SK-N-SH (cell line): ENCODE data around the gene HIPK2. TPM values are rescaled to one million over a fixed set of nuclear protein-coding genes. Genes with fewer than 3 reads are reported as not detected.

Source experiments
- CTCF ChIA-PET: fragments of 300-600, 350-600 bp; formaldehyde crosslinking; extraction: SDS; loops from one replicate; lab custom pipeline; 2021; lab: Yijun Ruan, JAX
- POLR2A ChIA-PET: fragments of 350-600 bp; sonication (Branson Sonifier 250); formaldehyde crosslinking; extraction: SDS; loops from one replicate; lab custom pipeline; 2020; ENCODE audit warnings: antibody characterized with exemption, inconsistent platforms; lab: Yijun Ruan, JAX
- DNase-seq: peaks from one replicate; pipeline ENCODE4 v3.0.0; 2012
- H2AFZ ChIP-seq: fragments of 200-600 bp; sonication (generic); 2 replicates; pipeline ENCODE4 v1.8.1; 2016; ENCODE audit warnings: antibody characterized with exemption, mild to moderate bottlenecking, low read depth
- H3F3A ChIP-seq: fragments of 200-600 bp; sonication (generic); replicated peaks from 2 replicates; pipeline ENCODE3; 2016; ENCODE audit warnings: antibody characterized with exemption, mild to moderate bottlenecking; ENCODE audit not compliant: insufficient read depth
- H3K27ac ChIP-seq, 2 experiments: fragments of 200-500 bp in 1 of 2; fragments of 200-600 bp in 1 of 2; sonication (Bioruptor generic) in 1 of 2; sonication (generic), shearing (Covaris generic) in 1 of 2; 2 replicates each; pipeline versions ENCODE4 v1.5.1 to v1.6.1; 2014 to 2016; ENCODE audit warnings: low read depth in 2 of 2, inconsistent platforms in 1 of 2, low read length in 1 of 2, mild to moderate bottlenecking in 1 of 2, mixed read lengths in 1 of 2
- H3K27me3 ChIP-seq: fragments of 200-600 bp; sonication (generic), shearing (Covaris generic); 2 replicates; pipeline ENCODE4 v1.6.1; 2016; ENCODE audit warnings: mixed run types; ENCODE audit not compliant: insufficient read depth
- H3K36me3 ChIP-seq, 2 experiments: fragments of 200-500 bp in 1 of 2; fragments of 200-600 bp in 1 of 2; sonication (Bioruptor generic) in 1 of 2; sonication (generic) in 1 of 2; replicated peaks in 1 of 2; 2 replicates each; pipeline versions ENCODE3 to v1.5.1; 2014 to 2016; ENCODE audit warnings: low read length in 1 of 2, mild to moderate bottlenecking in 1 of 2; ENCODE audit not compliant: insufficient read depth in 2 of 2, control insufficient read depth in 1 of 2
- H3K4me1 ChIP-seq, 2 experiments: fragments of 200-500 bp in 1 of 2; fragments of 200-600 bp in 1 of 2; sonication (Bioruptor generic) in 1 of 2; sonication (generic), shearing (Covaris generic) in 1 of 2; 2 replicates each; pipeline versions ENCODE4 v1.5.1 to v1.6.1; 2014 to 2016; ENCODE audit warnings: low read depth in 1 of 2, low read length in 1 of 2, mixed run types in 1 of 2; ENCODE audit not compliant: insufficient read depth in 2 of 2, control insufficient read depth in 1 of 2
- H3K4me2 ChIP-seq: fragments of 200-600 bp; sonication (generic), shearing (Covaris generic); 2 replicates; pipeline ENCODE4 v1.6.1; 2017; ENCODE audit warnings: mixed run types
- H3K4me3 ChIP-seq, 2 experiments: fragments of 200-500 bp in 1 of 2; fragments of 200-600 bp in 1 of 2; sonication (Bioruptor generic) in 1 of 2; sonication (generic), shearing (Covaris generic) in 1 of 2; 2 replicates each; pipeline versions ENCODE4 v1.5.1 to v1.8.1; 2014 to 2016; ENCODE audit warnings: low read depth in 2 of 2, inconsistent platforms in 1 of 2, low read length in 1 of 2, mild to moderate bottlenecking in 1 of 2, mixed read lengths in 1 of 2, moderate library complexity in 1 of 2
- H3K79me2 ChIP-seq: fragments of 200-600 bp; sonication (generic); 2 replicates; pipeline ENCODE4 v1.8.1; 2017; ENCODE audit warnings: mild to moderate bottlenecking; ENCODE audit not compliant: insufficient read depth
- H3K9ac ChIP-seq: fragments of 200-600 bp; sonication (generic); 2 replicates; pipeline ENCODE4 v1.6.1; 2017; ENCODE audit warnings: mixed run types
- H3K9me2 ChIP-seq: fragments of 200-600 bp; sonication (generic); 2 replicates; pipeline ENCODE4 v1.6.1; 2017; ENCODE audit warnings: mixed run types
- H3K9me3 ChIP-seq: fragments of 200-600 bp; sonication (generic); 2 replicates; pipeline ENCODE4 v1.6.1; 2017; ENCODE audit warnings: mixed run types, mild to moderate bottlenecking, moderate library complexity
- H4K20me1 ChIP-seq: fragments of 200-600 bp; sonication (generic); 2 replicates; pipeline ENCODE4 v1.6.1; 2017; ENCODE audit warnings: mild to moderate bottlenecking, mixed run types; ENCODE audit not compliant: insufficient read depth
- EP300 ChIP-seq, 2 experiments: IDR thresholded peaks; 2 replicates each; pipeline versions ENCODE4 v1.4.0 to v1.6.1; 2012; ENCODE audit warnings: borderline replicate concordance in 1 of 2, low read depth in 1 of 2, low read length in 1 of 2
- FOSL2 ChIP-seq: IDR thresholded peaks from 2 replicates; pipeline ENCODE4 v1.4.0; 2012; ENCODE audit warnings: low read depth, mild to moderate bottlenecking, moderate library complexity, borderline replicate concordance
- FOXJ3 ChIP-seq: sonication (generic); formaldehyde crosslinking; IDR thresholded peaks from 2 replicates; pipeline ENCODE4 v1.5.1; 2020; ENCODE audit warnings: mild to moderate bottlenecking, missing genetic modification reagents
- FOXM1 ChIP-seq: IDR thresholded peaks from 2 replicates; pipeline ENCODE4 v1.4.0; 2012; ENCODE audit warnings: low read depth, mild to moderate bottlenecking
- GATA2 ChIP-seq: sonication (generic); formaldehyde crosslinking; IDR thresholded peaks from 2 replicates; pipeline ENCODE4 v1.5.0; 2020; ENCODE audit warnings: mild to moderate bottlenecking, missing genetic modification reagents
- JUND ChIP-seq: IDR thresholded peaks from 2 replicates; pipeline ENCODE4 v1.4.0; 2012
- MXI1 ChIP-seq: IDR thresholded peaks from 2 replicates; pipeline ENCODE4 v1.6.1; 2012; ENCODE audit warnings: mild to moderate bottlenecking, low read depth, low read length, improper control_type of control experiment
- NFIC ChIP-seq: IDR thresholded peaks from 2 replicates; pipeline ENCODE4 v1.4.0; 2012; ENCODE audit warnings: borderline replicate concordance
- NRF1 ChIP-seq: IDR thresholded peaks from 2 replicates; pipeline ENCODE4 v1.6.1; 2012; ENCODE audit warnings: low read depth, mild to moderate bottlenecking, low read length
- POLR2AphosphoS5 ChIP-seq: IDR thresholded peaks from 2 replicates; pipeline ENCODE4 v1.6.1; 2012; ENCODE audit warnings: low read depth, low read length
- RCOR1 ChIP-seq: fragments of 150-350 bp; IDR thresholded peaks from 2 replicates; pipeline ENCODE4 v1.6.1; 2017; ENCODE audit warnings: antibody characterized with exemption, low read length
- RXRA ChIP-seq: IDR thresholded peaks from 2 replicates; pipeline ENCODE4 v1.4.0; 2012; ENCODE audit warnings: low read depth, mild to moderate bottlenecking, borderline replicate concordance
- SIN3A ChIP-seq: IDR thresholded peaks from 2 replicates; pipeline ENCODE4 v1.6.1; 2012; ENCODE audit warnings: low read depth, mild to moderate bottlenecking, low read length, moderate library complexity, borderline replicate concordance
- TAF1 ChIP-seq: IDR thresholded peaks from 2 replicates; pipeline ENCODE4 v1.6.1; 2012; ENCODE audit warnings: low read depth, mild to moderate bottlenecking, low read length, moderate library complexity, borderline replicate concordance
- TCF12 ChIP-seq: IDR thresholded peaks from 2 replicates; pipeline ENCODE4 v1.4.0; 2012
- TEAD4 ChIP-seq: IDR thresholded peaks from 2 replicates; pipeline ENCODE4 v1.4.0; 2012; ENCODE audit warnings: mild to moderate bottlenecking, borderline replicate concordance; ENCODE audit not compliant: insufficient read depth
- YY1 ChIP-seq: IDR thresholded peaks from 2 replicates; pipeline ENCODE4 v1.4.0; 2012; ENCODE audit warnings: low read depth, mild to moderate bottlenecking
- WGBS: methylation state at CpG from one replicate; pipeline ENCODE4 v1.1.6; 2017; ENCODE audit warnings: low lambda C conversion rate; 5-methylcytosine and 5-hydroxymethylcytosine counted together
- polyA plus RNA-seq, 3 experiments: library from polyadenylated mRNA; depleted of rRNA; stranded (reverse); fragments of >200 nt; gene quantifications; 2 replicates each; pipeline ENCODE4 v1.2.3, GENCODE V29; 2012
- TF ChIP-seq, protein P1 (sequence below): fragments of 200-600 bp; sonication (generic); IDR thresholded peaks from 2 replicates; pipeline ENCODE4 v1.6.1; 2017; ENCODE audit warnings: antibody characterized with exemption, mild to moderate bottlenecking, moderate library complexity
- TF ChIP-seq, protein P2 (sequence below): IDR thresholded peaks from 2 replicates; pipeline ENCODE4; 2012
- TF ChIP-seq, protein P3 (sequence below): IDR thresholded peaks from 2 replicates; pipeline ENCODE4 v1.4.0; 2012; ENCODE audit warnings: low read depth, borderline replicate concordance

The HIPK2 gene
- polyA plus RNA-seq, 1 of the 3 experiments (the other 2 are of a cell fraction) = 14.2 TPM

DNA sequence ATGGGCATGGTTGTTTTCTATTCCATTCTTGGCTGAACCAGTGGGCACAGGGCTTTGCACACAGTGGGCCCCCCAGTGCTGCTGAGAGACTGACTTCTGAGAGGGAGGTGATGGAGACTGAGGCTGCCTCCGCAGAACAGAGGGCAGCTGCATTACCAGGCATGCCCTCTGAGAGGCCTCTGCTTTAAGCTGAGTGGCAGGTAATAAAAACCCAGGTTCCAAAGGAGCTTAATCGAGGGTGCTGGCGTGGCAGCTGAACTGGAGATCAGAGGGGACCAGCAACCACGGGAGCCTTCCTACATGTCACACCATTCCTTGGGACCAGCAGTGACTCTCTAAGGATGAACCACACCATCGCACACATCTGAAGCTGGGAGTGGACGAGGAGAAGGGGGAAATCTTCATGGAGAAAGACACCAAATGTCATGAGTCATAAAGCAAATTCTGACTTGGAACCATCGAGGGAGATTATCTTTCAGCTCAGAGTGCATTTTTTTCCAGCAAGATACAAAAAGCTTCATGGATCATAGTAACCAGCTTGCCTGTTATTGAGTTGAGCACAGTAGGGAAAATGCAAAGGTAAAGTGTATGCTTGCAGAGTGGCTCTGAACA, 24.6 kb downstream of the HIPK2 start:
- Histone ChIP-seq H3K4me2 (peak overlapping the region; percentile 50; the same call in 1 of the 2 replicates), H3F3A (no peaks in the 10 kb centered on the region), H3K9me3 (no peaks in the 10 kb centered on the region), H3K4me1 (peaks cover 17 to 24% of the 10 kb centered on the region in 2 experiments; a peak in 2 of 4 replicates), H3K4me3 (no peak overlapping the region), H3K79me2 (peaks cover 98% of the 10 kb centered on the region), H2AFZ (no peak overlapping the region), H3K9me2 (no peaks in the 10 kb centered on the region), H3K36me3 (peaks cover 0 to 4% of the 10 kb centered on the region in 2 experiments), H3K9ac (no peak overlapping the region), H4K20me1 (peaks cover 99% of the 10 kb centered on the region), H3K27ac (peak overlapping the region in 1 of 2 experiments; percentile 17; a peak in 1 of 4 replicates), H3K27me3 (no peaks in the 10 kb centered on the region)
- no peak for DNase-seq
- TF ChIP-seq FOXM1 (no peak), FOSL2 (peak; percentile 53; the same call in 1 of the 2 replicates), JUND (peak; percentile 16; the same call in 1 of the 2 replicates), POLR2AphosphoS5 (no peak), TCF12 (peak; percentile 34; the same call in 1 of the 2 replicates), MXI1 (no peak)
- TF ChIP-seq, protein P1, sequence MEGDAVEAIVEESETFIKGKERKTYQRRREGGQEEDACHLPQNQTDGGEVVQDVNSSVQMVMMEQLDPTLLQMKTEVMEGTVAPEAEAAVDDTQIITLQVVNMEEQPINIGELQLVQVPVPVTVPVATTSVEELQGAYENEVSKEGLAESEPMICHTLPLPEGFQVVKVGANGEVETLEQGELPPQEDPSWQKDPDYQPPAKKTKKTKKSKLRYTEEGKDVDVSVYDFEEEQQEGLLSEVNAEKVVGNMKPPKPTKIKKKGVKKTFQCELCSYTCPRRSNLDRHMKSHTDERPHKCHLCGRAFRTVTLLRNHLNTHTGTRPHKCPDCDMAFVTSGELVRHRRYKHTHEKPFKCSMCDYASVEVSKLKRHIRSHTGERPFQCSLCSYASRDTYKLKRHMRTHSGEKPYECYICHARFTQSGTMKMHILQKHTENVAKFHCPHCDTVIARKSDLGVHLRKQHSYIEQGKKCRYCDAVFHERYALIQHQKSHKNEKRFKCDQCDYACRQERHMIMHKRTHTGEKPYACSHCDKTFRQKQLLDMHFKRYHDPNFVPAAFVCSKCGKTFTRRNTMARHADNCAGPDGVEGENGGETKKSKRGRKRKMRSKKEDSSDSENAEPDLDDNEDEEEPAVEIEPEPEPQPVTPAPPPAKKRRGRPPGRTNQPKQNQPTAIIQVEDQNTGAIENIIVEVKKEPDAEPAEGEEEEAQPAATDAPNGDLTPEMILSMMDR = peak; percentile 45
- TF ChIP-seq, protein P2, sequence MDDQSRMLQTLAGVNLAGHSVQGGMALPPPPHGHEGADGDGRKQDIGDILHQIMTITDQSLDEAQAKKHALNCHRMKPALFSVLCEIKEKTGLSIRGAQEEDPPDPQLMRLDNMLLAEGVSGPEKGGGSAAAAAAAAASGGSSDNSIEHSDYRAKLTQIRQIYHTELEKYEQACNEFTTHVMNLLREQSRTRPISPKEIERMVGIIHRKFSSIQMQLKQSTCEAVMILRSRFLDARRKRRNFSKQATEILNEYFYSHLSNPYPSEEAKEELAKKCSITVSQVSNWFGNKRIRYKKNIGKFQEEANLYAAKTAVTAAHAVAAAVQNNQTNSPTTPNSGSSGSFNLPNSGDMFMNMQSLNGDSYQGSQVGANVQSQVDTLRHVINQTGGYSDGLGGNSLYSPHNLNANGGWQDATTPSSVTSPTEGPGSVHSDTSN = peak; percentile 44; the same call in 1 of the 2 replicates
- CTCF ChIA-PET = interaction anchor here (1.2 to 2.0 kb wide), 2 partner anchors 11 to 114 kb away, joined by 3 to 7 read pairs; no protein-coding TSS in a partner anchor
- 59% methylated on average over 7 of the region's 7 CpGs for WGBS
- POLR2A ChIA-PET = interaction anchor here (0.6 kb wide), 1 partner anchor 91 kb away, joined by 4 read pairs; no protein-coding TSS in a partner anchor

DNA sequence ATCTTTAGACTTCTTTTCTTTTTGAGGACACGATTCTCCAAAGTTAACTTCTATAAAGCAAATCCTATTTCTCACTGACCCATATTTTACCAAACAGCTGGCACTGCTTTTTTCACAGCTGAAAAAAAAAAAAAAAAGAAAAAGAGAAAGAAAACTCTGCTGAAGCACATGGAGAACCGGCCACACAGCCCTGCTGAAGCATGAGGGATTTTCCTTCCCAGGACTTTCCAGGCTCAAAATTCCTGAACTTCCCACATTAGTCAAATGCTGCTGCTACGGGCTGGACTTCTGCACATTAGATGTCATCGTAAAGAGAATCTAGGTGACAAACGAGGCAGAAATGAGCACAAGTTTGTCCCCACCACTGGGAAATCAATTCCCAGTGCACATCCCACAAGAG, 25.2 kb downstream of the HIPK2 start:
- CTCF ChIA-PET = interaction anchor here (1.2 to 2.3 kb wide), 3 partner anchors 12 to 113 kb away, joined by 3 to 15 read pairs (median 7); no protein-coding TSS in a partner anchor
- Histone ChIP-seq H4K20me1 (peaks cover 99% of the 10 kb centered on the region), H2AFZ (no peak overlapping the region), H3K9me2 (no peaks in the 10 kb centered on the region), H3K9ac (no peak overlapping the region), H3K79me2 (peaks cover 98% of the 10 kb centered on the region), H3K27ac (no peak overlapping the region), H3K27me3 (no peaks in the 10 kb centered on the region), H3F3A (no peaks in the 10 kb centered on the region), H3K4me1 (peaks cover 17 to 24% of the 10 kb centered on the region in 2 experiments; a peak in 2 of 4 replicates), H3K36me3 (peaks cover 0 to 4% of the 10 kb centered on the region in 2 experiments), H3K4me3 (no peak overlapping the region), H3K9me3 (no peaks in the 10 kb centered on the region), H3K4me2 (peak overlapping the region; percentile 50; the same call in 1 of the 2 replicates)
- WGBS = 84% methylated on average over 5 of the region's 5 CpGs
- POLR2A ChIA-PET = no interaction called here
- no peak for DNase-seq
- TF ChIP-seq FOXJ3 (CRISPR knock-in tag) (no peak), NRF1 (no peak), TAF1 (no peak), NFIC (no peak), TCF12 (no peak), EP300 (IDR thresholded peaks at IDR 0.05; ENCODE audit: borderline replicate concordance in 1 of 2, low read depth in 1 of 2, low read length in 1 of 2) (no peak), SIN3A (no peak), RCOR1 (no peak), MXI1 (no peak), GATA2 (CRISPR knock-in tag) (no peak), TEAD4 (no peak), POLR2AphosphoS5 (no peak), YY1 (no peak), RXRA (no peak)
- TF ChIP-seq, protein P2 = no peak
- TF ChIP-seq, protein P1 = no peak
- TF ChIP-seq, protein P3, sequence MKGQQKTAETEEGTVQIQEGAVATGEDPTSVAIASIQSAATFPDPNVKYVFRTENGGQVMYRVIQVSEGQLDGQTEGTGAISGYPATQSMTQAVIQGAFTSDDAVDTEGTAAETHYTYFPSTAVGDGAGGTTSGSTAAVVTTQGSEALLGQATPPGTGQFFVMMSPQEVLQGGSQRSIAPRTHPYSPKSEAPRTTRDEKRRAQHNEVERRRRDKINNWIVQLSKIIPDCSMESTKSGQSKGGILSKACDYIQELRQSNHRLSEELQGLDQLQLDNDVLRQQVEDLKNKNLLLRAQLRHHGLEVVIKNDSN = no peak
